K562 (cell line): ENCODE results near the gene CD34. TPM values are rescaled to one million over a fixed set of nuclear protein-coding genes. Genes with fewer than 3 reads are reported as not detected.

Experiments
- ATAC-seq: fragments of 200-7000 bp; cut with Tn5 transposase; 3 replicates; pipeline ENCODE4 v1.9.1; 2020; ENCODE audit warnings: moderate library complexity
- BruUV-seq: library from RNA; stranded (reverse); fragments of 400-500 nt; replicated peaks from 2 replicates; lab custom pipeline; 2021; lab: Mats Ljungman, UMichigan
- CTCF ChIA-PET: fragments of 300-600 bp; formaldehyde crosslinking; extraction: SDS; loops from one replicate; lab custom pipeline; 2021; ENCODE audit warnings: low intra/inter-chr PET ratio; lab: Yijun Ruan, JAX
- POLR2A ChIA-PET: fragments of 300-600, 350-650 bp; sonication (Branson Sonifier 250); formaldehyde crosslinking; extraction: SDS; loops from one replicate; lab custom pipeline; 2021; ENCODE audit warnings: antibody characterized with exemption, inconsistent platforms; lab: Yijun Ruan, JAX
- DNase-seq, 4 experiments: peaks; one replicate each; pipeline versions ENCODE4 v3.0.0 to v3.0.0-alpha.2; 2011 to 2018; ENCODE audit warnings: low spot score in 3 of 4, mixed read lengths in 3 of 4; ENCODE audit errors: extremely low read depth in 1 of 4
- FAIRE-seq: peaks from 2 replicates; lab custom pipeline; 2011; peaks lifted over from hg19 to GRCh38; lab: Jason Lieb, UNC
- H2AFZ ChIP-seq: 2 replicates; pipeline ENCODE4 v1.6.0; 2011; ENCODE audit warnings: low read depth, low read length, control low read depth, inconsistent platforms
- H3K27ac ChIP-seq: fragments of 200-600 bp; 3 replicates; pipeline ENCODE4 v1.8.0; 2011; ENCODE audit warnings: low read depth, mild to moderate bottlenecking, control low read depth, inconsistent platforms, low read length, moderate library complexity, mixed read lengths; ENCODE audit errors: extremely low read depth
- H3K27me3 ChIP-seq, 2 experiments: fragments of 300-600 bp in 1 of 2; 2 replicates in 1 of 2; 3 replicates in 1 of 2; pipeline versions ENCODE4 v1.6.0 to v1.8.0; 2011; ENCODE audit warnings: inconsistent platforms in 2 of 2, low read length in 2 of 2, mild to moderate bottlenecking in 1 of 2, mixed read lengths in 1 of 2, moderate library complexity in 1 of 2; ENCODE audit not compliant: control insufficient read depth in 2 of 2, insufficient read depth in 2 of 2
- H3K36me3 ChIP-seq: fragments of 300-600 bp; 3 replicates; pipeline ENCODE4 v1.8.0; 2011; ENCODE audit warnings: mild to moderate bottlenecking, low read length, inconsistent platforms; ENCODE audit not compliant: control insufficient read depth, insufficient read depth
- H3K4me1 ChIP-seq, 2 experiments: fragments of 200-600 bp in 1 of 2; replicated peaks in 1 of 2; 2 replicates in 1 of 2; 3 replicates in 1 of 2; pipeline versions ENCODE4 v1.5.1 to v1.8.0; 2011; ENCODE audit warnings: inconsistent platforms in 2 of 2, low read length in 2 of 2, mild to moderate bottlenecking in 1 of 2, mixed read lengths in 1 of 2, moderate library complexity in 1 of 2; ENCODE audit not compliant: control insufficient read depth in 2 of 2, insufficient read depth in 2 of 2
- H3K4me2 ChIP-seq: 2 replicates; pipeline ENCODE4 v1.6.1; 2011; ENCODE audit warnings: low read length, control low read depth, inconsistent platforms, mixed read lengths; ENCODE audit not compliant: insufficient read depth
- H3K4me3 ChIP-seq: fragments of 200-600 bp; sonication (generic), shearing (Covaris generic); 2 replicates; pipeline ENCODE4 v1.5.1; 2016; ENCODE audit warnings: control low read depth, inconsistent platforms
- H3K79me2 ChIP-seq: fragments of 200-600 bp; 3 replicates; pipeline ENCODE4 v1.8.0; 2011; ENCODE audit warnings: low read length, inconsistent platforms; ENCODE audit not compliant: control insufficient read depth, insufficient read depth
- H3K9ac ChIP-seq, 2 experiments: 2 replicates each; pipeline versions ENCODE4 v1.6.0 to v1.6.1; 2011; ENCODE audit warnings: low read depth in 2 of 2, low read length in 2 of 2, control low read depth in 1 of 2, inconsistent platforms in 1 of 2, mild to moderate bottlenecking in 1 of 2, mixed read lengths in 1 of 2; ENCODE audit not compliant: insufficient read depth in 1 of 2
- H3K9me1 ChIP-seq: one replicate; pipeline ENCODE4 v1.6.0; 2011; ENCODE audit warnings: inconsistent platforms, mild to moderate bottlenecking, low read length, moderate library complexity; ENCODE audit not compliant: control insufficient read depth, insufficient read depth
- H3K9me3 ChIP-seq: replicated peaks from 2 replicates; pipeline ENCODE4 v1.5.1; 2011; ENCODE audit warnings: low read depth, low read length, inconsistent platforms; ENCODE audit not compliant: control insufficient read depth, insufficient read depth
- H4K20me1 ChIP-seq: replicated peaks from 2 replicates; pipeline ENCODE4 v1.6.1; 2011; ENCODE audit warnings: low read length, inconsistent platforms, mixed read lengths; ENCODE audit not compliant: control insufficient read depth, insufficient read depth
- TGIF2 ChIP-seq: sonication (generic); formaldehyde crosslinking; IDR thresholded peaks from 2 replicates; pipeline ENCODE4 v1.8.1; 2022; ENCODE audit warnings: mild to moderate bottlenecking, missing genetic modification reagents, moderate library complexity
- ZNF263 ChIP-seq: sonication (generic); formaldehyde crosslinking; IDR thresholded peaks from 2 replicates; pipeline ENCODE4 v1.8.0; 2022; ENCODE audit warnings: mild to moderate bottlenecking, missing genetic modification reagents, borderline replicate concordance
- WGBS: fragments of 100-300 bp; shearing (Covaris generic); methylation state at CpG from one replicate; pipeline ENCODE4 v1.1.6; 2016; ENCODE audit warnings: low coverage, mixed read lengths; ENCODE audit not compliant: insufficient coverage; ENCODE audit errors: missing lambda C conversion rate; 5-methylcytosine and 5-hydroxymethylcytosine counted together
- in situ Hi-C: fragments of 300-500 bp; cut with MboI; formaldehyde crosslinking; loops from 4 replicates; pipeline ENCODE4 v1.15.0; 2018; ENCODE audit warnings: inconsistent platforms, mixed read lengths
- intact Hi-C: fragments of 100-400 bp; cut with micrococcal nuclease; formaldehyde crosslinking; loops from 2 replicates; pipeline ENCODE4 v1.14.2; 2022
- polyA plus RNA-seq, 8 experiments: library from polyadenylated mRNA; depleted of rRNA in 4 of 8; stranded (reverse) in 5 of 8; unstranded in 3 of 8; fragments of >200 nt; fragmentation: Nextera tagmentation in 2 of 8; fragmentation: Illumina TruSeq in 1 of 8; extraction: Ambion mirVana in 2 of 8; extraction: Trizol in 1 of 8; gene quantifications; 2 replicates each; pipeline versions ENCODE4 v1.2.1 to v1.2.3, GENCODE V29; 2011 to 2014; ENCODE audit warnings: inconsistent platforms in 1 of 8, missing spikeins in 1 of 8
- total RNA-seq, 7 experiments: library from RNA; depleted of rRNA in 6 of 7; stranded (reverse); fragments of >200 nt in 6 of 7; fragmentation: Illumina TruSeq in 2 of 7; extraction: Trizol in 2 of 7; gene quantifications; 2 replicates each; pipeline versions ENCODE4 v1.2.1 to v1.2.3, GENCODE V29; 2011 to 2021; ENCODE audit warnings: low replicate concordance in 1 of 7
- TF ChIP-seq, protein P1 (sequence below): sonication (generic); formaldehyde crosslinking; IDR thresholded peaks from 2 replicates; pipeline ENCODE4 v1.8.0; 2022; ENCODE audit warnings: missing genetic modification reagents, mild to moderate bottlenecking, borderline replicate concordance
- TF ChIP-seq, protein P2 (sequence below), 3 experiments: fragments of 200-800 bp in 1 of 3; sonication (Bioruptor generic) in 1 of 3; sonication (generic) in 1 of 3; formaldehyde crosslinking in 1 of 3; IDR thresholded peaks; 2 replicates each; pipeline versions ENCODE4 v1.6.1 to v1.8.0; 2016 to 2022; ENCODE audit warnings: mild to moderate bottlenecking in 2 of 3, missing compliant biosample characterization in 2 of 3, missing genetic modification characterization in 2 of 3, missing genetic modification reagents in 1 of 3

CD34 gene
- total and polyA plus RNA-seq, 9 of the 15 experiments (the other 6 are each of a cell fraction or from before 2014, with no cell fraction given), result not detected

DNA sequence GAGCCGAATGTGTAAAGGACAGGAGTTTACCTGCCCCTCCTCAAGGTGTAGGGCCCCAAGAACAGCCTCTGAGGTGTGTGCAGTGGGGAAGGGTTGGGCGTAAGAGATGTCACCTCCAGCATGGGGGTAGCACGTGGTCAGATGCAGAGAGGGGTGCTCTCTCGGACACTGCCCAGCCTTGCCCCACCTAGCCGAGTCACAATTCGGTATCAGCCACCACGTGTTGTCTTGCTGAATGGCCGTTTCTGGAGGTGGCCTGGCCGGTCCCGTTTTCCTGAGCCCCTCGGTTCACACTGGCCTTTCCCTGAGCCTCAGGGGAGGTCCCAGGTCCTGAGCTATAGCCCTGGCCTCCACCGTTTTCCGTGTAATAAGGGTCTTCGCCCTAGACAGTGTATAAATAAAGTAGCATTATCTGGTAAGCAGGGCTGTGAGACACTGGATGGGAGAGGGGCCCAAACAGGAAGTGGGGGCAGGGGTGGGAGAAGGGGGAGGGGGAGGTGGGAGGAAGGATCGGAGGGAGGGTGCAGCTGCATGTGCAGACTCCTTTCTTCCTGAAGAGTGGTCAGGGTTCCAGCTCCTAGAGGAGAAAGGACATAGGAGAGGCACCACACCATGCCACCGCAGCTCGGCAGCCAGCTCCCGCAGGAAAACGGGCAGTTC is 23.3 kb downstream of the CD34 start (continued):
- TF ChIP-seq, protein P1, sequence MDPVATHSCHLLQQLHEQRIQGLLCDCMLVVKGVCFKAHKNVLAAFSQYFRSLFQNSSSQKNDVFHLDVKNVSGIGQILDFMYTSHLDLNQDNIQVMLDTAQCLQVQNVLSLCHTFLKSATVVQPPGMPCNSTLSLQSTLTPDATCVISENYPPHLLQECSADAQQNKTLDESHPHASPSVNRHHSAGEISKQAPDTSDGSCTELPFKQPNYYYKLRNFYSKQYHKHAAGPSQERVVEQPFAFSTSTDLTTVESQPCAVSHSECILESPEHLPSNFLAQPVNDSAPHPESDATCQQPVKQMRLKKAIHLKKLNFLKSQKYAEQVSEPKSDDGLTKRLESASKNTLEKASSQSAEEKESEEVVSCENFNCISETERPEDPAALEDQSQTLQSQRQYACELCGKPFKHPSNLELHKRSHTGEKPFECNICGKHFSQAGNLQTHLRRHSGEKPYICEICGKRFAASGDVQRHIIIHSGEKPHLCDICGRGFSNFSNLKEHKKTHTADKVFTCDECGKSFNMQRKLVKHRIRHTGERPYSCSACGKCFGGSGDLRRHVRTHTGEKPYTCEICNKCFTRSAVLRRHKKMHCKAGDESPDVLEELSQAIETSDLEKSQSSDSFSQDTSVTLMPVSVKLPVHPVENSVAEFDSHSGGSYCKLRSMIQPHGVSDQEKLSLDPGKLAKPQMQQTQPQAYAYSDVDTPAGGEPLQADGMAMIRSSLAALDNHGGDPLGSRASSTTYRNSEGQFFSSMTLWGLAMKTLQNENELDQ (CRISPR knock-in tag), result no peak
- TF ChIP-seq, protein P2, sequence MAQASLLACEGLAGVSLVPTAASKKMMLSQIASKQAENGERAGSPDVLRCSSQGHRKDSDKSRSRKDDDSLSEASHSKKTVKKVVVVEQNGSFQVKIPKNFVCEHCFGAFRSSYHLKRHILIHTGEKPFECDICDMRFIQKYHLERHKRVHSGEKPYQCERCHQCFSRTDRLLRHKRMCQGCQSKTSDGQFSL (CRISPR knock-in tag; IDR thresholded peaks at IDR 0.05), result no peak
- TF ChIP-seq, protein P2 (tag; IDR thresholded peaks at IDR 0.05), result no peak

DNA sequence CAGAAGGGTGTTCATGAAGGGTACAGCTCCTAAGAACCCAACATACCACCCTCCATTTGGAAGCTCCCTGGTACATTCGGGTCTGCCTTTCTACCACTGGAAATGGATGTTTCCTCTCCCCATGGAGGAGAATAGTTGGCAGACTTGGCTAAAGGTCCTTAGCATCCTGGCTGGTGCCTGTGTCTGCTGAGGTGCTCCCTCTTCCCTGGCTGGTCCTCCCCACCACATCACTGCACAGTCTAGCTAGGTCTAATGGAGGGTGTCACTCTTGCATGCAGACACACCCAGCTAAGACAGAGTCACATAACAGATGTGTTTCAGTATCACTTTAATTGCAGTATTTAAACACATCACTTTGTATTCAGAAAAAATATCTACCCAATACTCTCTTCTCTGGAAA is 24.7 kb downstream of the CD34 start:
- intact Hi-C loops (no loop called here), in situ Hi-C loops (no loop called here)
- BruUV-seq, result no TSS peak

More for the DNA sequence above, 24.7 kb downstream of the CD34 start:
- 36% methylated on average over 1 of the region's 1 CpG for WGBS
- Histone ChIP-seq H3K4me3 (no peak overlapping the region), H3K4me2 (no peak overlapping the region), H3K27ac (no peak overlapping the region), H3K79me2 (no peaks in the 10 kb centered on the region), H3K9me1 (no peaks in the 10 kb centered on the region), H4K20me1 (no peaks in the 10 kb centered on the region), H3K9ac (no peak overlapping the region), H3K36me3 (no peaks in the 10 kb centered on the region), H2AFZ (peak overlapping the region; percentile 76), H3K4me1 (peaks cover 21 to 38% of the 10 kb centered on the region in 2 experiments; a peak in 4 of 5 replicates), H3K9me3 (no peaks in the 10 kb centered on the region), H3K27me3 (no peaks in the 10 kb centered on the region)
- ATAC-seq, result 0 out of 3 replicates have a peak, but pooled peaks have one; percentile 7
- peak; percentile 94 for TF ChIP-seq ZNF263
- no peak for TF ChIP-seq TGIF2
- no peak for DNase-seq
- no peak for FAIRE-seq
- ChIA-PET CTCF (interaction anchor here (0.7 to 3.5 kb wide), 3 partner anchors 77 to 111 kb away, joined by 3 to 42 read pairs (median 16); no protein-coding TSS in a partner anchor), POLR2A (interaction anchor here (1.3 to 1.4 kb wide), 2 partner anchors 10 to 17 kb away, joined by 3 to 5 read pairs; no protein-coding TSS in a partner anchor)
